GM12801 (cell line): ENCODE data around the gene CGRRF1.

Experiments used
- CTCF ChIP-seq: IDR thresholded peaks from one replicate; pipeline ENCODE4 v1.5.1; 2011; ENCODE audit warnings: control low read depth; ENCODE audit not compliant: insufficient read length; ENCODE audit errors: extremely low read depth

Gene CGRRF1

GRCh38 chr14:54548491-54548890, 38.8 kb downstream of the CGRRF1 start:
- no peak for TF ChIP-seq CTCF

GRCh38 chr14:54549862-54550261, 40.2 kb downstream of the CGRRF1 start:
- TF ChIP-seq CTCF, result no peak

GRCh38 chr14:54550514-54550913, 40.8 kb downstream of the CGRRF1 start:
- TF ChIP-seq CTCF, result no peak

GRCh38 chr14:54554401-54554800, 44.7 kb downstream of the CGRRF1 start:
- no peak for TF ChIP-seq CTCF

GRCh38 chr14:54555651-54556050, 45.9 kb downstream of the CGRRF1 start:
- TF ChIP-seq CTCF, result no peak

- TF ChIP-seq CTCF, result no peak
Measured at GRCh38 chr14:54556535-54556934, 46.8 kb downstream of the CGRRF1 start.

GRCh38 chr14:54562334-54562733, 52.6 kb downstream of the CGRRF1 start:
- TF ChIP-seq CTCF, result no peak
